NCI-H446 treated with DMSO at 0.1 percent for 48 hours (cell line): ENCODE data around the gene EMILIN1.
"Not testable (repeated sequence)": the region's sequence is repeated elsewhere in the genome, so short reads cannot be mapped to it uniquely, and the experiment has no call there.

Experiments
- DNase-seq: peaks from one replicate; lab custom pipeline; 2025; lab: John Stamatoyannopoulos, UW

The EMILIN1 gene

DNA sequence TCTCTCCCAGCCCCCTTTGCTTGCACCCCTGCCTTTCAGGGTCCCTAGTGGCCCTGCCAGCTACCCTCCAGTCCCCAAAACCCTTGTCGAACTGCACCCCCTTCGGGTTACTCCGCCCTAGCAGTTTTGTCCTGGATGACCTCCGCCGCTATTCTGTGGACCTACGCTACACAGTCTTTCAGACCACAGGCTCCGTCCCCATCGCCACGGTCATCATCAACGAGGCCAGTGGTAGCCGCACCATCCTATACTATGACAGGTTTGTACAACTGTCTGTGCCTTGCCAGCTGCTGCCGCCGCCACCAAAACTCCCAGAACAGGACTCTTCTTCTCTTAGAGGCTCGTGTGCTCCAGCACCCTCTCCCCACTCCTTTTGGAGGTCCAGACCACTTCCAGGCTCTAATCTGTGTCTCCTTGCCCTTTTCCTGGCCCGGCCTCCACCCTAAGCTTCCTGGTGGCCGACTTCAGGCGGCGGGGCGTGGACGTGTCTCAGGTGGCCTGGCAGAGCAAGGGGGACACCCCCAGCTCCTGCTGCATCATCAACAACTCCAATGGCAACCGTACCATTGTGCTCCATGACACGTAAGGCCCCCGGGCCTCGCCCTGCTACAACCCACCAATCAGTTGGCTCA is 16.1 kb downstream of the EMILIN1 start:
- no peak for DNase-seq

DNA sequence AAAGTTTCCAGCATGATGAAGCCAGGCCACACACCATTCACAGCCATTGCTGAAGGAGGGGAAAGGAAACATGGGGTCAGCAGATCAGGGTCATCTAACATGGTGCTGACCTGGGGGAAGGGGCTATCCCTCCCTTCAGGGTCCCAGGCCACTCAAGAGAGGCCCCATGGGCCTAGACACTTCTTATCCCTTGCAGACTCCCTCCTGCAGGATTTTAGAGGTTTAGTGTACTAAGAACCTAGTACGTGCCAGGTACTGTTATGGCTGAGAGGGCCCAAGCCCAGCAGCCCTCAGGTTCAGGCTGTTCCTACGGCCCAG is 17.0 kb downstream of the EMILIN1 start:
- DNase-seq: no peak

DNA sequence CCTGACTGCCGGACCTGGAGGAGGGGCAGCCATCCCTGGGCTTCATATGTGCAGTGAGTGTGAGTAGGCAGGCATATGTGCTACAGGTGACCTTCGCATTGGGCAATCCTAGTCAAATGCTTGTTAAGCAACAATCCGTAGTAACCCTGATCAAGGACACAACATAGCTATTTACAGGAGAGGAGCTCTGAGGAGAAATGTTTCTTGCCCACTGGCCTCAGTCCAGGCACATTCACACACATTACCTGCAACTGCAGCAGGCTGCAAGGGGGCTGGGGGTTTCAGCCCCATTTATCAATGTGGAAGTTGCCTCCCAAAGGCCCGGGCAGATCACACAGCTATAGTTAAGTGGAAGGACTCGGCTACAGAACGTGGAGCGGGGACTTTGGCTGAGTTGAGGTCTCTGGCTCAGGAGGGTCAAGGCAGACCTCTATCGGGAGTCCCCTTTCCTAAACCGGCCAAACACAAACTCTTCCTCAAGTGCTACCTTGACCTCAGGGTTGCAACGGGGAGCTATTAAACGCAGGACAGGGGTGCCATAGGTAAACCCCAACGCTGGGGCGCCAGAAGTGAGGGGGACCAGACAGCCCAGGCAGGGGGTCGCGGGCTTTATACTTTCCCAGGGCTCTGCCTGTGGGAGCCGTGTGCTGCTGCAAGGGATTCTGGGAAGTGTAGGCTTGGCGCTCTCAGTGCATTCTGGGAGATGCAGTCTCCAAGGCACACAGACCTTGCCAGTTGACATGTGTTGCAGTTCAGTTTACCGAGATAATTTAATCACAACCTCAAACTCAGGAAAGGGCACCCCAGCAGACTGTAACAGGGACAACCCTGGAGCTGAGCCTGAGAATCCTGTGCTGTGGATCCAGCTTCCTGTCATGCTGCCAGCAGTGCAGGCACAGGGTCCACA is 17.6 kb downstream of the EMILIN1 start:
- peak; percentile 77 for DNase-seq

DNA sequence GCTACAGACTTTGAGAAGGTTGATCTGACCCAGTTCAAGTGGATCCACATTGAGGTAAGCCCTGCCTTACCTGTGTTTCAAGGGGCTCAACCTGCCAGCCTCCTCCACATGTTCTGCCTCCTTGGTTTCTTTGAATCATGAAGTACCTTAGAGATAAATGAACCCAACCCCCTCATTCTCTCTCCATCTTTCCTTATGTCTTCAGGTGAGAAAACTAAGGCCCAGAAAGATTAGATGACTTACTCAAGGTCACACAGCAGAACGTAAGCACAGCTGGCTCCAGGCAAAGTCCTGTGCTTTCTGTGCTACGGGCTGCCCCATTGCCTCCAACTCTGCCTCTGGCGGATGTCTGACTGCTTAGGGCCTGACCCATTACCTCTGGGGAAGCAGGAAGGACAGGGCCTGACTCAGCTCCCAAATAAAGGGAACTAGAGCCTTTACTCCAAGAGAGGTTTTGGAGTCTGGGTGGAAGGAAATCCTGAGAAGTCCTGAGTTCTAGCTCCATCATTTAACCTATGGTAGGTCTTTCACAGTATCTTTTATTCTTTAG is 18.4 kb downstream of the EMILIN1 start:
- no peak for DNase-seq

DNA sequence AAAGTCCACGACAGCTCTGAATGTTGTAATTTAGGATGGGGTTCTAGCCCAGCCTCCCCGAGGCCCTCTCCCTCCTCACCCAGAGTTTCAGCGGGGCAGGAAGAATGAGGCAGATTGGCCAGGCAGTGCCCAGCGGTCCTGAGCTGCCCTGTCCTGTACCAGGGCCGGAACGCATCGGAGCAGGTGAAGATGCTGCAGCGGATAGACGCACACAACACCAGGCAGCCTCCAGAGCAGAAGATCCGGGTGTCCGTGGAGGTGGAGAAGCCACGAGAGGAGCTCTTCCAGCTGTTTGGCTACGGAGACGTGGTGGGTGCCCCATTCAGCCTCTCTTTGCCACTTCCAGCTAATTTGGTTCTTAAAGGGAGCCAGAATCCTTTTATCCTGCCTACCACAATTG is 18.9 kb downstream of the EMILIN1 start:
- no peak for DNase-seq

DNA sequence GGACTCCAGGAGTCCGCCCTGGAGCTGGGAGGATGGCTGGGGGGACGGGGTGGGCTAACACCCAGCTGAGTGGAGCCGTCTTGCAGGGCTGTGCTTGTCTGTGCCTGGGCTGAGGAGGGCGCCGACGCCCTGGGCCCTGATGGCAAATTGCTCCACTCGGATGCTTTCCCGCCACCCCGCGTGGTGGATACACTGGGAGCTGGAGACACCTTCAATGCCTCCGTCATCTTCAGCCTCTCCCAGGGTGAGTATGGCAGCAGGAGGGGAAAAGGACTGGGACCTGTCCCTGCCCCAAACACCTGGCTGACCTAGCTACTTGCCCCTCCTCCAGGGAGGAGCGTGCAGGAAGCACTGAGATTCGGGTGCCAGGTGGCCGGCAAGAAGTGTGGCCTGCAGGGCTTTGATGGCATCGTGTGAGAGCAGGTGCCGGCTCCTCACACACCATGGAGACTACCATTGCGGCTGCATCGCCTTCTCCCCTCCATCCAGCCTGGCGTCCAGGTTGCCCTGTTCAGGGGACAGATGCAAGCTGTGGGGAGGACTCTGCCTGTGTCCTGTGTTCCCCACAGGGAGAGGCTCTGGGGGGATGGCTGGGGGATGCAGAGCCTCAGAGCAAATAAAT is 21.0 kb downstream of the EMILIN1 start:
- DNase-seq: no peak

DNA sequence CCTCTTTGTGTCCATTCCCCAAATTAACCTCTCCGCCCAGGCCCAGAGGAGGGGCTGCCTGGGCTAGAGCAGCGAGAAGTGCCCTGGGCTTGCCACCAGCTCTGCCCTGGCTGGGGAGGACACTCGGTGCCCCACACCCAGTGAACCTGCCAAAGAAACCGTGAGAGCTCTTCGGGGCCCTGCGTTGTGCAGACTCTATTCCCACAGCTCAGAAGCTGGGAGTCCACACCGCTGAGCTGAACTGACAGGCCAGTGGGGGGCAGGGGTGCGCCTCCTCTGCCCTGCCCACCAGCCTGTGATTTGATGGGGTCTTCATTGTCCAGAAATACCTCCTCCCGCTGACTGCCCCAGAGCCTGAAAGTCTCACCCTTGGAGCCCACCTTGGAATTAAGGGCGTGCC is 21.6 kb downstream of the EMILIN1 start:
- no peak for DNase-seq

DNA sequence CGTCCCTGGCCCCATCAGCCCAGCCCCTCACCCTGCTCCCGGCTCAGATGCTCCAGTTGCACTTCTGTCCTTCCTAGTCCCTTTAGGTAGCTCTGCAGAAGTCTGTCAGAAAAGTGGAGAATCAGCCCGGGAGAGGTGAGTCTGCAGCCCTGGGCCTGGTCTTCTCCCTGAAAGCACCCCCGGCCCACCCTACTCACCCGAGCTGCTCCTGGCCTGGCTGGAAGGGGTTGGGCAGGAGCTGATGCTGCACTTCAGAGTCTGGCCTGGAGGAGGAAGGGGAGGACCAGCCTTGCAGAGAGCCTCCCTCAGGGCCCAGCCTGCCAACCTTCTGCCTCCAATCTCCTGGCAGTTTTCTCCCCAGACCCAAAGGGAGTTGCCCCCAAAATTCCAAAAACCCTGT is 23.9 kb downstream of the EMILIN1 start:
- DNase-seq: no peak

DNA sequence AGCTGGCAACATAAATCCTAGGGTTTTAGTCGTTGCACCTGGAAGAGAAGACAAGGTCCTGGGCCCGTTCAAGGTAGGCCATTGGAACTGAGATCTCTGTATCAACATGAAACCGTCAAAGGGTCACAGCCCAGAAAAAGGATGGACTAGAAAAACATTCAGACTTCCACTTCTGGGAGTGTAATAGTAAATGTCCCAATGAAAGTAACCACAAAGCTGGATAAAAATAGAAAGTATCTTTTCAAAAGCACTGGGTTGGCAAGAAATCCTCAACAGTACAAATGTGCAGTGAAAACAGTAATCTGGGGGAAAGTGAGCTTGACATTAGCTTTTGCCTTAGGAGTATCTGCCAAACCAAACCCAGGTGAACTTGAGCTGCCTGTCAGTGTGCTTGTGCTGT is 27.6 kb downstream of the EMILIN1 start:
- no peak for DNase-seq

DNA sequence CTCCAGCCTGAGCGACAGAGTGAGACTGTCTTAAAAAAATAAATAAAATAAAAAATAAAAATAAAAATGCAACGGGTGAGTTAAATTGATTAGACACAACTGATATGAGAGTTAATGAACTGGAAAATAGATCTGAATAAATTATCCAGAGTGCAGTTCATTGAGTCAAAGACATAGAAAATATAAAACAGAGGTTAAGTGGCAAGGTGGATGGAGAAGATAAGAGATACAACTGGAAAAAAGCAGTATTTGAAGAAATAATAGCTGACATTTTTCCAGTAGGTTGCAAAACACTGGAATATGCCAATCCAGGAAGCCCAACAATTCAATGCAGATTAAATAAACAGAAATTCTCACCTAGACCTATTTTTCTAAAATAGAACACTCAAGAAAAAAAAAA is 29.8 kb downstream of the EMILIN1 start:
- no peak for DNase-seq

DNA sequence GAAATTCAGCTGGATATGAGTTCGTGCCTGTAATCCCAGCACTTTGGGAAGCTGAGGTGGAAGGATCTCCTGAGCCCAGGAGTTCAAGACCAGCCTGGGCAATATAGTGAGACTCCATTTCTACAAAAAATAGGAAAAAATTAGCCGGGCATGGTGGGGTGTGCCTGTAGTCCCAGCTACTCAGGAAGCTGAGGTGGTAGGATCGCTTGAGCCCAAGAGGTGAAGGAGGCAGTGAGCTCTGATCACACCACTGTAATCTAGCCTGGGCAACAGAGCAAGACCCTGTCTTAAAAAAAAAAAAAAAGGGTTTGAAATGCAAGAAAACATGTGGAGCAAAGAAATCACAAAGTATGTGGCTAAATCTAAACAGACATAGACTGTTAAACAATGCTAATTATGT is 30.7 kb downstream of the EMILIN1 start:
- DNase-seq: no peak

DNA sequence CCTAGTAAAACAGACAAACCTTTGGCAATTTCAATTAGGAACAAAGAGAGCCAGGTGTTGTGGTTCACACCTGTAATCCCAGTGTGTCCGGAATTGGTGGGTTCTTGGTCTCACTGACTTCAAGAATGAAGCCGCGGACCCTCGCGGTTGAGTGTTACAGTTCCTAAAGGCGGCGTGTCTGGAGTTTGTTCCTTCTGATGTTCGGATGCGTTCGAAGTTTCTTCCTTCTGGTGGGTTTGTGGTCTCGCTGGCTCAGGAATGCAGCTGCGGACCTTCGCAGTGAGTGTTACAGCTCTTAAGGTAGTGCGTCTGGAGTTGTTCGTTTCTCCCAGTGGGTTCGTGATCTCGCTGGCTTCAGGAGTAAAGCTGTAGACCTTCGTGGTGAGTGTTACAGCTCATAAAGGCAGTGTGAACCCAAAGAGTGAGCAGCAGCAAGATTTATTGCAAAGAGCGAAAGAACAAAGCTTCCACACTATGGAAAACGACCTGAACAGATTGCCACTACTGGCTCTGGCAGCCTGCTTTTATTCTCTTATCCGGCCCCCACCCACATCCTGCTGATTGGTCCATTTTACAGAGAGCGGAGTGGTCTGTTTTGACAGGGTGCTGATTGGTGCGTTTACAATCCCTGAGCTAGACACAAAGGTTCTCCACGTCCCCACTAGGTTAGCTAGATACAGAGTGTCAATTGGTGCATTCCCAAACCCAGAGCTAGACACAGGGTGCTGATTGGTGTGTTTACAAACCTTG is 32.4 kb downstream of the EMILIN1 start:
- not testable (repeated sequence) for DNase-seq

DNA sequence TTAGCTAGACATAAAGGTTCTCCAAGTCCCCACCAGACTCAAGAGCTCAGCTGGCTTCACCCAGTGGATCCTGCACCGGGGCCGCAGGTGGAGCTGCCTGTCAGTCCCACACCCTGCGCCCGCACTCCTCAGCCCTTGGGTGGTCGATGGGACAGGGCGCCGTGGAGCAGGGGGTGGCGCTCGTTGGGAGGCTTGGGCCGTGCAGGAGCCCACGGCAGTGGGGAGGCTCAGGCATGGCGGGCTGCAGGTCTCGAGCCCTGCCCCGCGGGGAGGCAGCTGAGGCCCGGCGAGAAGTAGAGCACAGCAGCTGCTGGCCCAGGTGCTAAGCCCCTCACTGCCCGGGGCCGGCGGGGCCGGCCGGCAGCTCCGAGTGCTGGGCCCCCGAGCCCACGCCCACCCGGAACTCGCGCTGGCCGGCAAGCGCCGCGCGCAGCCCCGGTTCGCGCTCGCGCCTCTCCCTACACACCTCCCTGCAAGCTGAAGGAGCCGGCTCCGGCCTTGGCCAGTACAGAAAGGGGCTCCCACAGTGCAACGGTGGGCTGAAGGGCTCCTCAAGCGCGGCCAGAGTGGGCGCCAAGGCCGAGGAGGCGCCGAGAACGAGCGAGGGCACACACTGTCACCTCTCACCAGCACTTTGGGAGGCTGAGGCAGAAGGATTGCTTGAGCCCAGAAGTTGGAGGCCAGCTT is 33.1 kb downstream of the EMILIN1 start:
- DNase-seq: not testable (repeated sequence)

DNA sequence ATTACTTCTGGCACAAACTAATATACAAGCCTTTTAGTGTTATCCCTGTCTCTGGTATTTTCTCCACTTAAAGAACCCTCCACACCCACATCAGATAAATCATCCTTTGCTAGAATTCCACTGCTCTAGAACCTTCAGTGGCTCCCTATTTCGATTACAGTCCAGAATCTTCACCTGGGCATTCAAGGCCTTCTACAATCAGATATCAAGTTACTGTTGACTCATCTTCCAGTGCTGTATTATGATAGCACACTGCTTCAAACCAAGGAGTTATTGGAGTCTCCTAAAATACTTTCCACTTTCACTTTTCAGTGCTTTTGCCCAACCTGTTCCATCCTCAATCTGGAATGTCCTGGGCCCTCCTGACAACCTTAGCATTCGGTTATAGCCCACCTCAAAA is 37.1 kb downstream of the EMILIN1 start:
- DNase-seq: no peak

DNA sequence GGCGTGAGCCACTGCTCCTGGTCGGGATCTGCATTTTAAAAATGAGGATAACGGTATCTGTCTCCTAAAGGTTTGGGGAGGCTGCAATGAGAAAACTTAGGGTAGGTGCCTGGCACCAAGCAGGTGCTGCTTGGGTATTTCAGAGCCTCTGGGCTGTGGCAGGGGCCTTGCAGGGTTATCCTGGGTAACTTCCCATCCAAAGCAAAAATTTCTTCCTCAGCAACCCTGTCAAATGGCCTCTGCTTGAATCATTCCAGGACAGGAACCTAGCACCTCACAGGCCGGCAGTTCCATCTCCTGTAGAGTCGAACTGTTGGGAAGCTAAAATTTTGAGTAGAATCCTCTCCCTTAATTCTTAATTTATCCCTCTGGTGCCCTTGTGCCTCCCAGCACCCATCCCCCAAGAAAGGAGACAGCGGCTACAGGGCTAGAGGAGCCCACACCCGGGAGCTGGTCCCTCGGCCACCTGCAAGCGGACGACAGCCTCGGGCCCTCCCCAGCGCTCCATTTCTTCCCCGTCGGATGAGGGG is 39.6 kb downstream of the EMILIN1 start:
- no peak for DNase-seq

DNA sequence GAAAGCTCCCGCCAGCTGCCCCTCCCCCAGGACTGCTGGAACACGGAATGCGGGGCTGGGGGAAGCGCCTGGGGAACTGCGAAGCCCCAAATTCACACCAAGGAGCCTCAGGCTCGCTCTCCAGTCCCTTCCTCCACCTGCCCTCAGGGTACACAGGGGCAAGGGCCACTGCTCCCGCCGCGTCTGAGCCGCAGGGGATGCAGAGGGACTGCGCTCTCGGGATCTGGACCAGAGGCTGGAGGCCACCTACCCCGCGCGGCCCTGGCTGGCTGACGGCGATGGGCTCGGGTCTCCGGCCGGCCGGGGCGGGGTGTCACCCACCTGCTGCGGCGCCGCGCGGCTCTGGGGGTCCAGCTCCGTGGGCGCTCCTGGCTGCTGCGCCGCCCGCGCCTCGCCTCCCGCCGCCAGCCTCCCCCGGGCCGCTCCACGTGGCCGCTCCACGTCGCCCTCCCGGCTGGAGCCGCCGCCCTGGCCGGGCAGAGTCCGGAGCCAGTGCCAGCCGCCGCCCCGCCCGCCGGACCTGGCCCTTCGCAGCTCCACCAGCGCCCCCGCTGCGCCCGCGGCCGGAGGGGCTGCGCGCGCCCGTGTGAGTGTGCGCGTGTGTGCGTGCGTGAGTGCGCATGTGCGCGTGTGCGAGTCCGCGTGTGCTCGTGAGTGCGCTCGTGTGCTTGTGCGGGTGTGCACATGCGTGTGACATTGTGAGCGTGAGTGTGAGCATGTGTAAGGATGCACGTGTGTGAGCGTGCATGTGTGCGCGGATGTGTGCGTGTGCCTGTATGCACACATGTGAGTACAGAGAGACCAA is 40.3 kb downstream of the EMILIN1 start, which contains the start of gene CGREF1:
TSS of gene CGREF1 (minus strand) at position 604 of the 805 bp plus-strand sequence. CDS start 14,762 bp downstream, outside the sequence.
- DNase-seq: no peak

DNA sequence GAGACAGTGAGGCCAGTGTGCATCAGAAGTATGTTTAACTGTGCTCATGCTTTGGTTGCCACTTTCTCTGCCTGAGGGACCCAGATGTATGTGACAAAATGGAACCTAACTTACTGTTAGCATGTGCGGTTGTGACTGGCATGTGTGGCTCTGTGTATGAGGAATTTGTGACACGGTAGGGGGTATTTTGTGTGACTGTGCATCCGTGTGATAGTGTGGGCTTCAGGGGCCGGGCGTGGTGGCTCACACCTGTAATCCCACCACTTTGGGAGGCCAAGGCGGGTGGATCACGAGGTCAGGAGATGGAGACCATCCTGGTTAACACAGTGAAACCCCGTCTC is 40.9 kb downstream of the EMILIN1 start:
- DNase-seq: not testable (repeated sequence)

DNA sequence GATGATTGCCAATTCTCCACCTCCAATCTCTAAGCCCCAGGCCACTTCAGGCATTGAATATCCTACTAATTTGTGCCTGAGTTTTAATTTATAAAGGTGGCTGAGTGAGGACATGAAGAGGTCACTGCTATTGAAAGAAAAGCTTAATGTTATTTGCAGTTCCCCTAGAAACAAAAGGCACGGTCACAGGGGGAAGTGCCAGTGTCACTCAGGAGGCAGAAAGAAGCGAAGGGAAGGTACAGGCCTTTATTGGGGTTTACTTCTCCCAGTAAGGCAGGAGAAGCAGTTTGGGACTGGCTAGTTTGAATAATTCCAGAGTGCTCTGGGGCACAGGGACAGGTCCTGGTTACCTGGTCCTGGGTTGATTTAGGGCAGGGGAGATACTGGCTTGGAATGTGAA is 43.5 kb downstream of the EMILIN1 start:
- no peak for DNase-seq

DNA sequence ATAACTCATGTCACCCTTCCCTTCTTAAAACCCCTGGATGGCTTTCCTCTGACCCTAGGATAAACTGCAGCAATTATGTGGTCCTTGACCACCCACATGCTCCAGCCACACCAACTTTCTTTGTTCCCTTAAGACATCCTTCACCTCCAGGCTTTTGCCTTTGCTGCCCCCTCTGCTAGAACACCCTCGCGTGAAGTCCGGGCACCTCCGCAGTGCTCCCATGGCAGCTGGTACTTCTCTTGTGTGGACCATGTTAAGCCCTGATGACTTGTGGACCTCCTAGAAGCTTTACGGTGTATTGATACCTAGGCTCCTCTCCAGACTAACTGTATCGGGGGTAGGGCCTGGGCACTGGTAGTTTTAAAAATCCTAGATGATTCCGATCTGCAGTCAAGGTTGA is 44.4 kb downstream of the EMILIN1 start:
- DNase-seq: no peak
